NCI-H1436 (cell line): ENCODE results near the gene DPH6.
"Not testable (repeated sequence)": the region's sequence is repeated elsewhere in the genome, so short reads cannot be mapped to it uniquely, and the experiment has no call there.

Experiments
- DNase-seq: peaks from one replicate; lab custom pipeline; 2025; lab: John Stamatoyannopoulos, UW

The DPH6 gene, protein sequence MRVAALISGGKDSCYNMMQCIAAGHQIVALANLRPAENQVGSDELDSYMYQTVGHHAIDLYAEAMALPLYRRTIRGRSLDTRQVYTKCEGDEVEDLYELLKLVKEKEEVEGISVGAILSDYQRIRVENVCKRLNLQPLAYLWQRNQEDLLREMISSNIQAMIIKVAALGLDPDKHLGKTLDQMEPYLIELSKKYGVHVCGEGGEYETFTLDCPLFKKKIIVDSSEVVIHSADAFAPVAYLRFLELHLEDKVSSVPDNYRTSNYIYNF

DNA sequence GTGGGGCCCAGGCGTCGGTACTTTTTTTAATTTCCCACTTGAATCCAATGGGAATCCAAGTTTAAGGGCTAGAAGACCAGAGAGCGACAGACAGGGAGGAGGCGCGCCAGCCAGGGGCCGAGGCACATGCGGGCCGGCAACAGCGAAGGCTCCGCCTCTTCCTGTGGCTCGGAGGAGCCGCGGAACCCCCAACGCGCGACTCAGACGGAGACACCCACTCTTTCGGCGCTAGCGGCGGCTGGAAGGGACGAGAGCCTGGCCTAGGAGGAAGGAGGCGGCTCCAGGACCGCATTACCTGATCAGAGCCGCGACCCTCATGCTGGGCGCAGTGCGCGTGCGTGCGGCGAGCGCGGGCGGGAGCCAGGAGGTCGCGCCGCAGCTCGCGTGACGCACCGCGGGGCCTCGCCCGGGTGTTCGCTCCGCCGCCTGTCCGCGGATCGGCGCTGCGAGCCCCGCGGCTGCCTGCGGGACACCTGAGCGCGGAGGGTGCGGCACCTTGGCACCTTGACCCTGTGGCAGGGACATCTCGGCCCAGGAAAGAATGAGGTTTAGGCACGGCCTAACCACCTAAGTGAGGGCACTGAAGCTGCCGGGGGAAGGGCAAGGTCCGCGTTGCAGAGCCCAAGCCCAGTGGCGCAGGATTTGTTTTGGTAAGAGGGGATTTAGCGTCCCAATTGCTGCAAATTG lies at the start of gene DPH6:
Gene DPH6 (minus strand): TSS at position 342 of the 687 bp plus-strand sequence. CDS start 24 bp downstream, at position 318.
- peak; percentile 77 for DNase-seq

DNA sequence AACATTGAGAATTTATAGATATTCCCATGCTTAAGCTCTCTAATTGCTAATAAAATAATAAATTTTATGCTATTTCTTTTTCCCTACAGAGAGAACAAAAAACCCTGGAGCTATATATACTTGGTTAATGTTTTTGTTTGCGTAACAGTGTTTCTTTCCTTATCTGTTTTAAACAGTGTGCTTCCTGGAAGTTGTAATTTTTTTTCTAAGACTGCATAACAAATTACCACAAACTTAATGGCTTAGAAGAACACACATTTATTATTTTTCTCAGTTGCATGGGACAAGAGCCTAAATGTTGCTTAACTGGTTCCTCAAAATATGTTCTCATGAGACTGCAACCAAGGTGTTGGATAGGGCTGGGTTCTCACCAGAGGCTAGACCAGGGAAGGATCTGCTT lies 49.7 kb upstream of the DPH6 start:
- DNase-seq = no peak

DNA sequence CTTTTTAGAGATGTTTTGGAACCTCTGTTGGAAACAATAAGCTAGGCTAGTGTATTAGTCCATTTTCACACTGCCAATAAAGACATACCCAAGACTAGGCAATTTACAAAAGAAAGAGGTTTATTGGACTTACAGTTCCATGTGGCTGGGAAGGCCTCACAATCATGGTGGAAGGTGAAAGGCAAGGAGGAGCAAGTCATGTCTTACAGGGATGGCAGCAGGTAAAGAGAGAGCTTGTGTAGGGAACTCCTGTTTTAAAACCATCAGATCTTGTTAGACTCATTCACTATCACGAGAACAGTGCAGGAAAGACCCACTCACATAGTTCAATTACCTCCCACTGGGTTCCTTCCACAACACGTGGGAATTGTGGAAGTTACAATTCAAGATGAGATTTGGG lies 46.0 kb upstream of the DPH6 start:
- DNase-seq = not testable (repeated sequence)

DNA sequence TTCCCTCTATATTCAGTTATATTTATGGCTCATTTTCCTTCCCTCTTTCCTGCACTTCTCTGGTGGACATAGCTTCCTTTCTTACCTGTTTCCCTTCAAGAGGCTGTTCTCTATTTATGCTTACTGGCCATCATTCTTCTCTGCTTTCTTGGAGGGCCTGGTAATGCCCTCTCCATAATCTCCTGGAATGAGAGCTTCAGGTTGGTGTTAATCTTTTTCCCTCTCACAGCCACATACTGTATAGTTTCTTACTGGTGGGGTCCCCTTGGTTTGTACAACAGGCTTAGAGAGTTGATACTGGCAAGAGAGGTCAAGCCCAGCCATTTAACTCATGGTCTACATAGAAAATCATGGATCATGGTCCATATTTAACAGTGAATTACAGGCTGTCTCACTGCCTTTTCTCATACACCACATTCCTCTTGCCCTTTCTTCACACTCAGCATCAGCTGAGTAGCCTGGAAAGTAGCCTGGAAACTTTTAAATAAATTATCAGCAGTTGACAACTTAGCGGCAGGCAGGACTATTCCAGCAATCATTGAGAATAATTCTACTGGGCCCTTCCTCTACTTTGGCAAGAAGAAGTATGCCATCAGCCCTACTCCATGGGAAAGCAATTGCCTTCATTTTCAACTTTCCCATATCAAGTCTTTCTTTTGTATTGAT lies 38.0 kb upstream of the DPH6 start:
- DNase-seq = no peak

DNA sequence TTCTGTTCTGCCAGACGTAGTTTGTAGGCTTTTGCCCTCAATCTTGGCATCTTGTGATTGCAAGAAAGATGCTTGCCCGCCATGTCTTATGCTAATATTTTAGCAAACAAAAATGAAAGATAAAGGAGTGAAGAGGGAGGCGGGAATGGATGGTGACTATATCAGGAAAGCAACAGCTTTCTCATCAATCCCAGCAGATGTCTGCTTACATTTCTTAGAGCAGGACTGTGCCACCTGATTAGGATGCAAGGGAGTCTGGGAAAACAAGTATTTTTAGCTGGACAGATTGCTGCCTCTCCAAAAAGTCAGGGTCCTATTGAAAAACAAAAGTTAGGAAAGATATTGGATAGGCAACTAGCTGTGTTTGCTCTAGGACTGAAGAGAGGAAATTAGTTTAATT lies 34.6 kb upstream of the DPH6 start:
- DNase-seq = no peak

DNA sequence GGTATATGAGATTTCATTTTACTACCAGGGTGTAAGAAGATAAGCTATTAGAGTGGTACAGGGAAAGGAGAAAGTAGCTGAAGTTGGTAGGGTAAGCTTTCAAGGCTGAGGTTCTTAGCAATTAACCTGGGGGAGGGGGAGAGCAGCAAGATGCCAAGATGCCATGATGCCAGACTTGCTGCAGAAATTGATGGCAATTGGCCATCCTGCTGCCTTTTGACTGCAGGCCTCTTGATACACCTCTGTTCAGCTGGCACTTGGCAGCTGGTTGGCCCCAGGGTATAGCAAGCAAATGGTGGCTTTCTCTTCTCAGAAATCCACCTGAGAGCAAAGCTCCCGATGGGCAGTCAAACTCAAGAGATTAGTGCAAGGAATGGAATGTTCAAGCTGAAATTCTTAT lies 21.4 kb upstream of the DPH6 start:
- no peak for DNase-seq

DNA sequence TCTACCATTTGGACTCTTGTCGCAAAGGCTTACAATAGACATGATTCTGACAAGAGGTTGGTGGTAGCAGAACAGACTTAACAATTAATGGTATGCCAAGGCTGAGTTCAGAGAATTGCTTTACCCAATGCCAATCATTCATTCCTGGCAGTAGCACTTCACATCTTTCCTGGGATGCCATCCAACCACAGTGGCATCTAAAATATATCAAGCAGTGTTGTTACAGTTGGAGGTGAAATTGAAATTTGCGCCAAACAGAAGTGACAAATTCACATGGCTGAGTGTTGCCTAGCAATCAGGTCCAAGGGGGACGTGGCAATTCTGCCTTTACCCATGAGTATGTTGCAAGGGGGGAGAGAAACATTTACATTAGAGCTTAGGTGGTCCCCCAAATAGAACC lies 21.0 kb upstream of the DPH6 start:
- no peak for DNase-seq

DNA sequence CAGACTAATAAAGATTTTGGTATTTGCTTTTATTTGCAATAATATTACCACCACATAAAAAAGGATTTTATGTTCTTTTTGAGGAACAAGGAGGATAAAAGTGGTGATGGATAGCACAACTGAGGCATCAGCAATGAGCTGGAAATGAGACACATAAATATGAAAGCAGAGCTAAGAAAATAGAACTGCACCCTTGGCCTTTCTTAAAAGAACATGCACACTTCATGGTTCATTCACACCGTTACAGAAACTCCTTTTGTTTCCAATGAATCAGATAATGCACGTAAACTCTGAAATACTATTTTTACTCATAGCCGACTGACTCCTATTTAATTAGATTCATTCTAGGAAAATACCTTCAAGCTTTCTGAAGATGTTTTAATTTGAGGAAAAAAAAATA lies 19.9 kb upstream of the DPH6 start:
- DNase-seq = no peak

DNA sequence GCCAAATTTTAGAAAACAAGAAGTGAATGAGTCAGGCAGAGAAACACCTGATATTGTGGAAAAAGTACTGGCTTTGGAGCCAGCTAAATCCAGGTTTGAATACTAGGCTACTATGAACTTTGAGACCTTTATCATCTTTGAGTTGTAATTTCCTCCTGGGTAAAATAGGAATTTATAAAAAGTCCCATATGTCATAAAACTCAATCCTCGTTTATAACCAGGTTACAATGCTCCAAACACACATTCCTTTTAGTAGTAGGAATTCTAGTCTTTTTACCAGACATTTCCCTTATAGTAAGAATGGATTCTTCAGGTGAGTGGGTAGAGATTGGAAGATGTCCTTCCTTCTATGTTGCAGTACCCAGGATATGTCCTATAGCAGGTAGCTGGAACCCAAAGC lies 16.7 kb upstream of the DPH6 start:
- no peak for DNase-seq

DNA sequence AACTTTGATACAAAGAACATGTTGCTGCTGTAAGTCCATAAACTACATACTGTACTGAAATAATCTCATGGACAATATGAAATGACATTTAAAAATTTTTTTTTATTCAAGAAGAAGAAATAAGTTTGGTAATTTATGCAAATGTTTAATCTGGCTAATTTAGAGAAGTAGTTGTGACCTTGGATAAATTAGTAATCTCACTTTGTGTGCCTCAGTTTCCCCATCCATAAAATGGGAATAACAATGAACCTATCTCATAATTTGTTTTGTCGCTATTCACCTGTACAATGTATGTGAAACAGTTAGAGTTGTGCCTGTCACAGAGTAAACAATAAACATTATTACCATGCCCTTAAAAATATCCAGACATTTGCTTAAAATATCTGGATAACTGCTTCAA lies 15.3 kb upstream of the DPH6 start:
- no peak for DNase-seq

DNA sequence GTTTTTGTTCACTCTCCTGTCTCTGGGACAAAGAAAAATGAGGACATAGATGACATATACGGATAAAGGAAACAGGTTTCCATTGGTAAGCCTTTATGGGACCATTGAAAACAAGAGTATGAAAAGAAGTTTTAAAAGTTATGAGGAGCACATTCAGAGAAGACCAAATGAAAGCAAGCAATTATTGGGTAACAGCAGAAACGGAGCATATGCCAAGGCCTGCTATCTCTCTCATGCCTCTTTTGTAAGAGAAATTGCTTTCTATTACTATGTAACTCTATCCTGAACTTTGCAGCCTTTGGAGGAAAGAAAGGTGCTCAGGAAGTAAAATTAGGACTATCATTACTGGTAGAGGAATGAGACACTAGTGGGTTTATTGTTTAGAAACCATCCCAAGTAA lies 14.9 kb upstream of the DPH6 start:
- DNase-seq = no peak

DNA sequence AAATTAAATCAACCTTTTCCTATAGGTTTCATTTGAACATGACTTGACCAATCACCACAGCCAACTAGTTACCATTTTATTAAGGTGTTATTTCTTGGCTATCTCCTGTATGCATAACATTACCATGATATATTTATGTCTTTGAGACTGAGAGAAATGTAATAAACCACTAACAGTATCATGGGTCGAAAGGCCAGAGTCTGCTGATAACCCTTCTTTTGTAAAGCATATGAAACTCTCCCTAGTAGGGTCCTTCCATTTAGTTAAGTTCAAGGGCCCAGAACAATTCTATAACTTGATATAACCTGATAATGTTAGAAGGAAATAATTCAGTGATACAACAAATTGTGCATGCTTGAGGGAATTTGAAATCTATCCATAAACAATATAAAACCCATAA lies 14.3 kb upstream of the DPH6 start:
- no peak for DNase-seq

DNA sequence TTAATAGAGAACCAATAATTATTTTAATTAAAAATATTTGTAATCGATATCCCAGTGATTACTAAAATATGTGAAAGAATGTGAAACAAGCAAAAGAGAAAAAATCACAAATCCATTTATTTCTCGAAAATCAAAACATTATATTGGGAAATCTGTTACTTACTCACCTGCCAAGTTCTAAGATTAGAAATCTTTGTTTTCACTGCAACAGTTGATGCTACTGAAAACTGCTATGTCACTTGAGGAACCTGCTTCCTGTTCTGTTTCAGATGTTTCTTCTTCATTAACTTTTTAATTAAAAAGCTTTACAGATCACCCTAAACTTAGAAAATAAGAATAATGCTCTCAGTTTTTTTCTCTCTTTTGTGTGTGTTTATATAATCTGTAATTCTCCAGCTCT lies 13.7 kb upstream of the DPH6 start:
- no peak for DNase-seq

DNA sequence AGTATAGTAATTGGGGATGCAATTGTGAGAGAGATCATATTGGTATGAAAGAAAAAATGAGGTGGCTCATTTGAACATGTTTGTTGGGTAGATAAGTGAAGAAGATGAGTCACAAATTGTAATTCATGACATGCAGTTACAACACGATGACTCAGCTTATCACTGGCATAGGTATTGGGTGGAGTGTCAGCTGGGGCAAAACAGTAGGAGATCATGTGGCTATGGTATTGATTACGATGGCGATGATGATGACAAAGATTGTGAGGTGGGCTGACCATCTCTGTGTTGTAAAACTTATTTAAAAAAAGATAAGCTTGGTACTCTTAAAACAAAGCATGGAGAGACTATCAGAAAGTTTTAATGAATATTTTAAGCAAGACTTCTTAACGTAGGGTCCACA lies 11.6 kb upstream of the DPH6 start:
- DNase-seq = no peak

DNA sequence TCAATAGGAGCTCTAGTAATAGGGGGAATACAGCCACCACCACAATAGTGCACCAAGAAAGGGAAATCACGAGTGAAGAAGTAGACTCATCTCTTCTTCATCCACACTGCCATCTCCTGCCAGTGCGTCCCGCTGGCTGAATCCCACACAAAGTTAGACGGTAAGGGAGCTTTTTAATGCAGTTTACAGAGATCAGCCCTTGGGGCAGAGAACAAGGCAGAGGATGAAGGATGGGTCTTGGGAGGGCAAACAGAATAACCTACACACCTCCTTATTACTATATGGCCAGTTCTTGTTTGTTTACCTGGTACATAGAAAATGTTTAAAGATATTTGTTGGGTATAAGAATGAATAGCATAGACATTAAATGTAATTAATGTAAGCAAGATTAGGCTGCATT lies 11.0 kb upstream of the DPH6 start:
- no peak for DNase-seq

DNA sequence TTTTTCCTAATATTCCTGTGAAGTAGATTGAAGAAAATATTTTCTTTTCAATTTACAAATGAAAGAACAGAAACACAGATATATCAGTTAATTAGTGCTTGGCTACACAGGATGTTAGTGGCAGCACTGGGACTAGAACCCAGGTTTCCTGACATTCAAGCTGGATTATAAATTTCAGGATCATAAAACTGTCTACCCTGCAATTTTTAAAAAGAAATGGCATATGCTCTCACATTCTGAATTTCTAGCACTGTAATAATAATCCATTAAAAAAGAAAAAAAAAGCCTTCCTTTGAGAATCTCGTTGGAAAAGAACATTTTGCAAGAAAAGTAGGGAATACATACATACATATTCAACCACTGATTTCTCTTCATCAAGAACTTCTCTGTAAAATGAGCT lies 9.3 kb upstream of the DPH6 start:
- no peak for DNase-seq

DNA sequence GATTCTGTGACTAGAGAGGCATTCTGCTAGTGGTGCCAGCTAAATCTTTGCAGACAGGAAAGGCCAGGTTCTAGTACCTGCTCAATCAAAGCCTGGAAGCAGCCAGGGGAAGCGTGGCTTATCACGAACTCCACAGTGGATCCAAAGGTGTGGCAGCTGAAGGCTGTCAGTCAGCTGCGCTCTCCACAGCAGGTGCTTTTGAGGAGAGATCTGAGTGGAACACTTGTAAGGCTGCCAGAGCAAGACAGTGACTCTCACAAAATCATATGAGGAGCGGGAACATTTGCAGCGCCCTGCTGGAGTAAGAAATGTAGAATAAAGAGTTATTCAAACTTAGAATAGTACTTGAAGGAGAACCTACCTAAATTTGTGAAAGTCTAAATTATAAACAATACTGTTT lies 5.0 kb upstream of the DPH6 start:
- DNase-seq = no peak

DNA sequence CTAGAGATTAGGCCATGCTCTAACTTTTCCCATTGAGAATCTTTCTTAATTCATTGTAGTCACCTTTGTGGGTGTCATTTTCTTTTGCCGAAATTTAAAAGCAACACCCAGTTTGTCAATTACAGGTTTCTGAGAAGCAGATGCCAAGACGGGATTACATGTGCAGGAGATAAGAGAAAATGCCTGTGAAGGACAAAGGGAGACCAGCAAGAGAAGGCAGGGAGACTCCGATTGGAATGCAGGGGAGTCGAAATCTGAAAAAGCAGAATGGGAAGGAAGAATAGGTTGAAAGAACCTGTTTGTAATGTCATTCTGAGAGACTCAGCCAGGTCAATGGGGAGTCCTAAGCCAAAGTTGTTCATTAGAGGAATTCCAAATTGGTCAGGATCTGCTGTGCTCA lies 3.6 kb upstream of the DPH6 start:
- no peak for DNase-seq

DNA sequence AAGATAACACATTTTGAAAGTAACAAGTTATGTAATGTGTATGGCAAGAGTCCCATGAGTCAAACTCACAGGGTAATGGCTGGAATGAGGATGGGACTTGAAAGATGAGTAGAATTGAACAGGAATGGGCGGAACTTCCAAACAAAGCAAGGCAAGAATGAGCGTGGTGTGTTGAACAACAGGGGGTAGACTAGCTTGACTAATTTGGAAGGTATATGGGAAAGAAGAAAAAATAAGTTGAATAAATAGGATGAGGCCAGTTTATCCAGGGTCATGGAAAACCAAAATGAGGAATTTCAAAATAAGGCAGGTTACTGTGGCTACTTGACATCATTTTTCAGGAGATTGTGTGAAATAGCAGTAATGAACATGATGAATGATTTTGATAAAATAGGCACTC lies 2.5 kb upstream of the DPH6 start:
- DNase-seq = no peak

DNA sequence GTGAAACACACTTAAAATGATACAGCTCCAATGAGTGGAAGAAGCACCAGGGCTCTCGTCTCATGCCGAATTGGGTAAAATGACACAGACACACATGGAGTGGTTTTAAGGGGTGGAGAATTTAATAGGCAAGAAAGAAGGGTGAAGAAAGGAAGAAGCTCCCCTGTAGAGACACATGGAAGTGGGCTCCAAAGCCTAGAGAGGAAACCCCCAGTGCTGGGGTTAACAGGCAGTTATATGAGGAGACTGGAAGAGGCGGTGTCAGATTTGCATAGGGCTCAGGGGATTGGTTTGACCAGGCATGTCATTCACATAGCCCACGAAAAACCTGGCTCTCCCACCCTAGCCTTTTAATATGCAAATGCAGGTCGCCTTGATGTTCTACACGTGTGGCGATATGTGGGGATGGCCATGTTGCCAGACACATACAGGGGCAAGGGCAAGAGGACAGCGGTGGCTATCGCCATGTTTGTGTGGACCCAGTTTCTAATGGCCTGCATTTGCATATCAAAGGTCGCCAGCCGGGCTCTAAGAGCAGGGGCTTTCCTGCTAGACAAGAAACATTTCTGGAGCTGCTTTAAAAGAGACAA lies 1.9 kb upstream of the DPH6 start:
- DNase-seq = no peak

DNA sequence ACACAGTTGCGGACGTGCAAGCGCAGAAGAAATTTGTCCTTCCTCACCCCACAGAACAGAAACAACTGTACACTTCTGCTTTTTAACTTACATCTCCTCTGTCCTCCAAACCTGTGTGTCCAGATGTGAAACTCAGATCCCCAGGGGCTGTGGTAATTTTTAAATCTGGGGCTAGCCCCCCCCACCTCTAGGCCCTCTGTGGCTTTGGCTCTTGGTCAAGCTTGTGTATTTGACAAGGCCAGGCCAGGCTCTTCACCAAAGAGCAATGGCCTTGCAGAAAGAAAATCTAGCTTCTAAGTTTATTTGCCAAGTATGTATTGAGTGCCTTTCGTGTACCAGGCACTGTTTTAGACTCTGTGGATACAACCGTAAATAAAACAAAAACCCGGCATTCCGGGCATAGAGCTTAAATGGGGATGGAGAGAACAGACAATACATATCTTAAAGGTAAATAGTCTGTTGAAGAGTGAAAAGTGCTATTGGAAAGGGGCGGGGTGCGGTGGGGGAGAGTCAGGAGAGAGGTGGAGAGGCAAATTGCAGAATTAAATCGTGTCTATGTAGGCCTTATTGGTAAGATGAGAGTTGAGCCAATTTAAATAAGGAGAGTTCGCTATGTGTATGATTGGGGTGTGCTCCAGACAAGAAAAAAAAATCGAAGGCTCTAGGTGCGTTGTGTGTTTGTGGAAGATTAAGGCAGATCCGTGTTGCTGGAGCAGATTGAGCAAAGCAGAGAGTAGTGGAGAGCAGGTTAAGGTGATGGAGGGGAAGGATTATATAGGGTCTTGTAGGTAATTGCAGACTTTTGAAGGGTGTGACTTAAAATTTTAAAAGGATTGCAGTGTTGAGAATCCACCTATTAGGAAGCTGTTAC lies 781 bp upstream of the DPH6 start:
- no peak for DNase-seq

DNA sequence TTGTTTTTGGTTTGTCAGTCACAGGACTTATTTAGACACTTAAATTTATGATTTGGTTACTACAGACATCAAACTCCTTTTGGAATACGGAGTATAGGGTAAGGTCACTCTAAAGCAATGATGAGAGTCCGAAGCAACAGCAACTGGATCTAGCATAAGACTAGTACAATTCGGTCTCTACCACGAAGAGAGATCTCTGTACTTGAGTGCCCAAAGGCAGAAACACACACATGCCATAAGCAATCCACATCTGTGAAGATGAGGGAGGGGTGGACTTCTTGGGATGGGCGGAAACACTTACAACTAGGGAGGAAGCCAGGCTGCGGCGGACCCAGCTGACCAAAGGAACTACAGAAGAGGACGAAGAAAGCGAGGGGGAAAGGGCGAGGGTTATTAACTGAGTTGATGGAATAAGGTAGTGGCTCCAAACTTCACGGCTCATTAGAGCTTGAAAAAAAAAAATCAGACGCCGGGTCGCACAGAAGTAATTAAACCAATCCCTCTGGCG lies 595 bp downstream of the DPH6 start:
- DNase-seq = no peak
